Thoracic aorta (tissue), 2 donors: Measurements from ENCODE around the gene IL15. TPM values are rescaled to one million over a fixed set of nuclear protein-coding genes. Genes with fewer than 3 reads are reported as not detected.
A peak's percentile ranks its signal among the peaks of the same experiment; 100 is the strongest.

Source experiments
- ATAC-seq: fragments of 150-250 bp; one replicate; pipeline ENCODE4 v1.8.0; 2017; ENCODE audit warnings: low read depth; ENCODE audit not compliant: insufficient number of reproducible peaks, low FRiP score
- DNase-seq: peaks from one replicate; pipeline ENCODE4 v3.0.0-alpha.2; 2020; ENCODE audit warnings: low spot score
- H3K27ac ChIP-seq, 2 donors: fragments of 200-600 bp; sonication (generic); 1 replicate in 1 of 2; 2 replicates in 1 of 2; pipeline ENCODE4 v1.5.1; 2016; ENCODE audit warnings: mild to moderate bottlenecking in 2 of 2, moderate library complexity in 2 of 2
- H3K27me3 ChIP-seq: fragments of 200-600 bp; sonication (generic); replicated peaks from 2 replicates; pipeline ENCODE4 v1.6.0; 2016; ENCODE audit warnings: mild to moderate bottlenecking; ENCODE audit not compliant: insufficient read depth
- H3K36me3 ChIP-seq: fragments of 200-600 bp; sonication (generic); one replicate; pipeline ENCODE4 v1.5.1; 2016
- H3K4me1 ChIP-seq, 2 donors: fragments of 200-600 bp; sonication (generic); 1 replicate in 1 of 2; 2 replicates in 1 of 2; pipeline versions ENCODE4 v1.5.1 to v1.6.0; 2016; ENCODE audit warnings: low read depth in 2 of 2, mild to moderate bottlenecking in 1 of 2; ENCODE audit not compliant: control insufficient read depth in 1 of 2
- H3K4me3 ChIP-seq: fragments of 200-600 bp; sonication (generic); 2 replicates; pipeline ENCODE4 v1.5.1; 2016; ENCODE audit warnings: mild to moderate bottlenecking
- H3K9me3 ChIP-seq: fragments of 200-600 bp; sonication (generic); 2 replicates; pipeline ENCODE4 v1.5.1; 2016
- CTCF ChIP-seq: fragments of 200-600 bp; sonication (generic); IDR thresholded peaks from one replicate; pipeline ENCODE4 v1.5.1; 2019; ENCODE audit warnings: antibody characterized with exemption
- total RNA-seq, 2 donors: library from RNA; depleted of rRNA; stranded (reverse); fragments of >200 nt; gene quantifications; one replicate each; pipeline versions ENCODE4 v1.1.0 to v1.2.3, GENCODE V29; 2016

IL15 gene
- total RNA-seq, 2 donors from 2014 or later: 9.3 to 12.6 TPM

- TF ChIP-seq CTCF: no peak
- H3K4me3 ChIP-seq: no peak overlapping the region
- no peak for DNase-seq
- no peak overlapping the region for H3K27ac ChIP-seq
- no peaks in the 10 kb centered on the region for H3K9me3 ChIP-seq
- H3K36me3 ChIP-seq: no peaks in the 10 kb centered on the region
- H3K27me3 ChIP-seq: no peaks in the 10 kb centered on the region
- ATAC-seq: no peak
- H3K4me1 ChIP-seq: no peaks in the 10 kb centered on the region
These were observed 33.1 kb downstream of the IL15 start for GRCh38 chr4:141669501-141669900.

GRCh38 chr4:141675384-141675783 lies 39.0 kb downstream of the IL15 start:
- no peak overlapping the region for H3K27ac ChIP-seq
- DNase-seq (no peak), ATAC-seq (no peak)
- TF ChIP-seq CTCF: no peak
- H3K27me3 ChIP-seq: no peaks in the 10 kb centered on the region
- peaks cover 0 to 8% of the 10 kb centered on the region in 2 donors for H3K4me1 ChIP-seq
- H3K9me3 ChIP-seq: no peaks in the 10 kb centered on the region
- no peak overlapping the region for H3K4me3 ChIP-seq
- no peaks in the 10 kb centered on the region for H3K36me3 ChIP-seq

DNA sequence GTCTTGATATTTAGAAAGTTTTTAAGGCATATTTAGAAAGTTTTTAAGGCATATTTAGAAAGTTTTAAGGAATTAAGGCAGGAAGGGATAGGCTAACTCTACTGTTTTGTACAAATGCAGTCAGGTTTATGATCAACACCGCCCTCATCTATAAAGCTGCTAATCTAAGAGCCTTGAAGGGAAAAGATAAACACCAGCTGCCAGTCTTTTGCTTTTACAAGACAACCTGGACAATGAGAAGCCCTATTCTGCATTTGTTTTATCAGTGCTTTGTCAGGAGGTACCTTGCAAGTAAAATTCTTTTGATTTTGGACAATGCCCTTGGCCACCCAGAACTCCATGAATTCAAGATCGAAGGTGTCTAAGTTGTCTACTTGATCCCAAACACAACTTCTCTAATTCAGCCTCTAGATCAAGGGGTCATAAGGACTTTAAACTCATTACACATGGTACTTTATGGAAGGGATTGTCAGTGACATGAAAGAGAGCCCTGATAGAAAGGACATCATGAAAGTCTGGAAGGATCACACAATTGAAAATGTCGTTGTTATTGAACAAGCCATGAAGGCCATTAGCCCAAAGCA lies 39.8 kb downstream of the IL15 start:
- Histone ChIP-seq H3K4me3 (no peak overlapping the region), H3K9me3 (no peaks in the 10 kb centered on the region), H3K27me3 (no peaks in the 10 kb centered on the region), H3K4me1 (peaks cover 0 to 8% of the 10 kb centered on the region in 2 donors), H3K27ac (no peak overlapping the region), H3K36me3 (no peaks in the 10 kb centered on the region)
- ATAC-seq (no peak), DNase-seq (no peak)
- no peak for TF ChIP-seq CTCF

DNA sequence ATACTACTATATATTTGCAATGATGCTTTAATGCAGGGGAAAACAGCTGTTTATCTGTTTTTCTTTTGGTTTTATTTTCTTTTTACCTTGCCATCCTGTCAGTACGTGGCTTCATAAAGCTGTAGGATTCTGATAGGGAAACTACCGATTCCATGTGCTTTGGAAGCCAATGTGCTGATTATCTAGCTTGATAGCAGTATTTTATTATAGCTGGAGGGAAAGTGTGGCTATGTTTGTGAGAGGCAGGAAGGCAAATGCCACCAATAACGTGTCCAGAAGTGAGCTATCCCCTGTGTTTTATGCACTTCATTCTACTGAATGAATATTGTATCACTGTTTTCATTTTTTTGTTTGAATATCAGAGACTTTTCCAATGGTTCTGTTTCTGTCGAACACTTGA lies 43.7 kb downstream of the IL15 start:
- Histone ChIP-seq H3K27ac (no peak overlapping the region), H3K36me3 (no peaks in the 10 kb centered on the region), H3K9me3 (no peaks in the 10 kb centered on the region), H3K27me3 (no peaks in the 10 kb centered on the region), H3K4me3 (peak overlapping the region; percentile 18), H3K4me1 (peaks cover 0 to 8% of the 10 kb centered on the region in 2 donors)
- TF ChIP-seq CTCF: no peak
- no peak for DNase-seq
- ATAC-seq: no peak

DNA sequence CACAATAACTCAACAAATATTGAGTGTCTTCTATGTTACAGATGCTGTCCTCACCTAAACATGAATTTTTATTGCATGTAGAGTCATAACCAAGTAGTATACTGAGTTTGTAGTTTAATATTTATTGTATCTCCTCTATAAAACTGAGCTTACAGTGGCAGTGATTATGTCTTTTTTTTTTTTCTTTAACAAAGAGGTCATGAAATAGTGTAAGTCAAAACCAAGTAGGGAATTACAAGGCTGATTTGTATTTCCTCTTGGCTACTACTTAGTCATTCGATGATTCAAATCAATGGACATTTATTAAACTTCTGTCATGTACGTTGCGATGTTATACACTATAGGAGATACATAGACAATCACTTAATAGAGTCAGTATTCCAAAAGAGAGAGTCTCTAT lies 48.4 kb downstream of the IL15 start:
- Histone ChIP-seq H3K4me3 (no peak overlapping the region), H3K27ac (no peak overlapping the region), H3K4me1 (peaks cover 6 to 7% of the 10 kb centered on the region in 2 donors), H3K36me3 (no peaks in the 10 kb centered on the region), H3K27me3 (no peaks in the 10 kb centered on the region), H3K9me3 (no peaks in the 10 kb centered on the region)
- ATAC-seq (no peak), DNase-seq (no peak)
- TF ChIP-seq CTCF: no peak
